ENCODE results near the gene TCF23.

Gene TCF23

DNA sequence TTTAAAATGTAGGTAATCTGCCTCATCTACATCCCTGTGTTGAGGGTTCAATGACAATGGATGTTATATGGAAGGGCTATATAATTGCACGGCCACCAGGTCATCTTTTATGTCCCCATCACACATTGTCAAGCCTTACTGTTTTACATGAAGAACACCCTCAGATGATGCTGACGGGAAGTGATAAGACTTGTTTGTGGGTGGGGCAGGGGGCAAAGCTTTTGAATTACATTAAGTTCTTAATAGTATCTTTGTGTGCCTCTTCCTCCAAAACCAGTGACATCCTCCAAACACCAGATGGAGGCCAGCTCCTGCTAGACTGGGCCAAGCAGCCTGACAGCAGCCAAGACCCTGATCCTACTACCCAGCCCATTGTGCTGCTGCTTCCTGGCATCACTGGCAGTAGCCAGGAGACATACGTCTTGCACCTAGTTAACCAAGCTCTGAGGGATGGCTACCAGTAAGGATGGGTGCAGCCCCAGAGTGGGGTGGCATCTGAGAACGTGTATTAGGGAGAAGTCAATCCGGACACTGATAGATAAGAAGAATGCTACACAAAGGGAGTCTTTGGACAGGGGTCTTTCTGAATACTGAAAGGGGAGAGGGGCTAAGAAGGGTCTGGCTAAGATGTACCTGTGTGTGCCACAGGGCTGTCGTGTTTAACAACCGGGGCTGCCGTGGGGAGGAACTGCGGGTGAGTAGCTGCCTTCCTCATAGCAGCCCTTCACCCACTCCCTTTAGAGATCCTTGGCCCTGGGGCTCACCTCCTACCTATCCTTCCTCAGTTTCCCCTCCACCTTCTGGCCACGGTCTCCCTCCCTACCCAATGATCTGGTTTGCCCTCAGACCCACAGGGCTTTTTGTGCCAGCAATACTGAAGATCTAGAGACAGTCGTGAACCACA, 19.9 kb upstream of the TCF23 start:
- no peak for DNase-seq

DNA sequence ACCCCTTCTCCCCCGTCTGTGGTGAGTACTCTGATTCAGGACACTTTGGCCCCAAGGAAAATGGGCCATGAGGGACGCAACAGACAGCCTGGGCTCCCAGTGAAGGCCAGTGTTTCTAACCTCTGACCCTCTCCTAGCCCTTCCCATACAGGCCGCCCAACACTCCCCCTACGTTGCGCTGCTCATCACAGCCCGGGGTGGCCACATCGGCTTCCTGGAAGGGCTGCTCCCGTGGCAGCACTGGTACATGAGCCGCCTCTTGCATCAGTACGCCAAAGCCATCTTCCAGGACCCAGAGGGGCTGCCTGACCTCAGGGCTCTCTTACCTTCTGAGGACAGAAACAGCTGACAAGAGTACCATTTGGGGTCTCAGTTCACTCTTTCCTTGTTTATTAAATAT, 18.4 kb upstream of the TCF23 start:
- DNase-seq, result no peak

DNA sequence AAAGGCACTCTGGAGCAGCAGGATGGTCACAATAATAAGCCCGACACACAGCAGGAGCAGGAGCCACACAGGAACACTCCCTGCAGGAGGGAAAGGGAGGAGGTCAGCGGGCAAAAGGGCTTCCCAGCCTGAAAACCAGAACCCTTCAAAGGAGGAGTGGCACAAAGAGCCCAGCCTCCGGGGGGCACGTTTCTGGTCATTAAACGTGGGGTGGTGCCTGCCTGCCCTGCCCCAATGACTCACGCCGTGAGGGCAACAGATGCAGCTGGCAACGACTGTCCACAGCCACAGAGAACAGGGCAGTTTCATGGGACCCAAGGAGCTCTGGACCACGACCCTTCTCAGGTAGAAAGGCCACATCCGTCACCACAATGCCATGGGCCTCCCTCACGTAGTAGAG, 17.4 kb upstream of the TCF23 start:
- no peak for DNase-seq

DNA sequence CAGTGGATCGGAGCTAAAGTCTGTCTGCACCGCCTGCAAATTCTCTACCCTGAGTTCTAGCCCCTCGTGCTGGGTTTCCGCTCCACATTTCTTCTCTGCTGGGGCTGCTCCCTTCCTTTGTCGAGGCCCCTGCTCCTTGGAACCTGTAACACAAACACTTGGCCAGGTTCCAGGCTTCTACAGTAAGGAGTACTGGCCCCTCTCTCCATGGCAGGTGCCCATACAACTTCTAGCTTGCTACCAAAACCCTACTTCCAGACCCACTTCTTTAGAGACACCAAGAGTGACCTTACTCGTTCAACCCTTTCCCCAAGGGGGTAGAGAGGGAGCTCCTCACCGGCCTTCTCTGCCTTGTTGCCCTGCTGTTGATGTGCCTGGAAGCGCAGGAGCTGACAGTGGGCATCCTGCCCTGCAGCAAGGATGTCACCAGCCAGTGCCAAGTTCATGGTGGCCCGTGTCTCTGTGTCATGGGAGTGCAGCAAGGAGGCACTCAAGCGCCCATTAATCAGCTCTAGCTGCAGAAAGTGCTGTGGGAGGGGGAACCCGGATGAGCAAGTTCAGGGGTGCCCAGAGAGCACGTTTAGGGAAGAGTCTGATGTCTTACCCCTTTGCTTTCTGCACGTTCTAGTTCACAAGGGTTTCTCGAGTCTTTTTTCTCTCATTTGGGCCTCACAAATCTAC, 15.5 kb upstream of the TCF23 start:
- DNase-seq, result no peak

DNA sequence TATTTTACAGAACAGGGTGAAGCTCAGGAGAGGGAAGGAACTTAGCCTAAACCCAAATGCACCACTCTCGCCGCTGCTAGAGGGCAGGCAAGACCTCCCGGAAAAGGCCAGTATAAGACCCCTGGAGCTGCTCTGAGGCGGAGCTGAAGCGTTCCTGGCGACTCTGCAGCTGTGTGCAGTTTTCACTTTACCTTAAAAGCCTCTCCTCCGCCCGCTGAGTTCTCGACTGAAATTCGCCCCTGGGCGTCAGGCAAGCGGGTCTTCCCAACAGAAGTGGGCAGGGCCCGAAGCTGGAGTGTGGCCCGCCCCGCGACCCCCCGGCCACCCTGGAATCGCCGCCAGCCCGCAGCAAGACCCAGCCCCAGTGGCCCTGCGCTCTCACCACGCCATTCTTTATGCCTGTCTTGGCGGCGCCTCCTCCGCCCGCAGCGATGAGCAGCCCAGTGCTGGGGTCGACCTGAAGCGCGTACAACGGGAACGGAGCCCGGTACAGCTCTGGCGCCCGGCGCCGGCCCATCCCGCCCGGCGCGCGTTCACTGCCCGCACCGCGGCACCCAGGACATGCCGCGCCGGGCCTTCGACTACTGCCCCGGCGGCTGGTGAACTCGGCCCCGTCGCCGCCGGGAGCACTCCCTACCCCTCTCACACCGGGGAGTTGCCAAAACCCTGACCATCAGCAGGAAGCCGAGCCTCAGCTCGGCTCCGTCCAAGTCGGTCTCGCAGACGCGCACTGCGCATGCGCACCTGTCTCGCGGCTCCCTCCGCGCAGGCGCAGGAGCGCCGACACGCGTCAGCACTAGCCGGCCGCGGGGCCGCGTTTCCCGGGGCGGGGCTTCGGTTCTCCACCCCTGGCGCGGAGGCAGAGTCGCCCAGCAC, 14.7 kb upstream of the TCF23 start, which contains the start of gene PREB:
Gene PREB, minus strand, starts transcription at position 732 of the 876 bp plus-strand sequence. Its CDS starts 215 bp downstream, at position 517.
- DNase-seq, result peak; percentile 95

DNA sequence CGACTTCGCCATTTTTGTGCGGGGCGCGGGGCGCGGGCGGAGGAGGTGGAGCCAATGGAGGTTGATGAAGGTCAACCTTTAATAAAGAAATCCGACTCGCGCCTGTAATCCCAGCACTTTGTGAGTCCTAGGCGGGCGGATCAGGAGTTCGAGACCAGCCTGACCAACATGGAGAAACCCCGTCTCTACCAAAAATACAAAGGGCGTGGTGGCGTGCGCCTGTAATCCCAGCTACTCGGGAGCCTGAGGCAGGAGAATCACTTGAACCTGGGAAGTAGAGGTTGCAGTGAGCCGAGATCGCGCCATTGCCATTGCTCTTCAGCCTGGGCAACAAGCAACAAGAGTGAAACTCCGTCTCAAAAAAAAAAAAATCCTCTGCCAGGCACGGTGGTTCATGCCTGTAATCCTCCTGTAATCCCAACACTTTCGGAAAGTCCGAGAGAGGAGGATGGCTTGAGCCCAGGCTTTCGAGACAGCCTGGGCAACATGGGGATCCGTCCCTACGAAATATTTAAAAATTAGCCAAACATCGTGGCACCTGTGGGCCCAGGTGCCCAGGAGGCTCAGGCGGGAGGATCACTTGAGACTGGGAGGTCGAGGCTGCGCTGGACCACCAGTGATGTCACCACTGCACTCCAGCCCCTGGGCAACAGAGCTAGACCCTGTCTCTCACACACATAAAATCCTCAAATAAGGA, 13.9 kb upstream of the TCF23 start:
- no peak for DNase-seq

DNA sequence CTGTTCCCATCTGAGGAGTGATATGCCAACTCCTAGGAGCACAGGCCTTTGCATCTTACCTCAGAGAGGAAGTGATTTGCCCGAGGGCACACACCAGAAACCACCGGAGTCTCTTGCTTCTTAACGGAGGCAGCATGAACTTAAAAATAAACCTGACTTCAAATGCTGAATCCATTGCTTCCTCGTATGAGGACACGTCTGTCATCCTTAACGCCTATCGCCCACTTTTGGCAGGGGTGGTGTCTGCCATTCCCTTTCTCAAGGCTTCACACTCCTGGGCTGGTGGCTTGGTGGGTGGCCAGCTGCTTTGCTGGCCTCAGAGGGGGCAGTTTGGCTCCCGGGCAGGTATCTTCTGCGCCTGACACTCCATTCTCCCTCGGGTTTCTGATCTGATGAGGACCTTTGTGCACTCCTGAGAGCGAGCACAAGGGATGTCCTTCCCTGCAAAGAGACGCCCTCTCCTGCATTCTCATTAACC, 13.3 kb upstream of the TCF23 start:
- DNase-seq, result no peak

DNA sequence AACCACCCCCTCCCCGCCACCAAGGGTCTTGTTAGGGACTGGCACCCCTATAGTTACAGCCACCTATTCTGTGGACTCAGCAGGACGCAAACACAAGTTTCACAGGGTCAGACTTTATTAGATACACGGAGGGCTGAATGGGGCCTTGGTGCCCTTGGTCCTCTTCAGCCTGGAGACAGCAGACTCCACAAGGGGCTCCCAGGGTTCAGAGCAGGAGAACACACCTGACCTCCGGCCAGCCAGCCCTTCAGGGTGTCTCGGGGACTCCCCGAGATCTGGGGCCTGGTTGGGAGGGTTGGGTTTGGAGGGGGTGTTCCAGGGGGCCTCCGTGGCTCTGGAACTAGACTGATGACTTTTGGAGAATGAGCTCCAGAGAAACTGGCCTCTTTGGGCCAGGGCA, 12.1 kb upstream of the TCF23 start:
- no peak for DNase-seq

DNA sequence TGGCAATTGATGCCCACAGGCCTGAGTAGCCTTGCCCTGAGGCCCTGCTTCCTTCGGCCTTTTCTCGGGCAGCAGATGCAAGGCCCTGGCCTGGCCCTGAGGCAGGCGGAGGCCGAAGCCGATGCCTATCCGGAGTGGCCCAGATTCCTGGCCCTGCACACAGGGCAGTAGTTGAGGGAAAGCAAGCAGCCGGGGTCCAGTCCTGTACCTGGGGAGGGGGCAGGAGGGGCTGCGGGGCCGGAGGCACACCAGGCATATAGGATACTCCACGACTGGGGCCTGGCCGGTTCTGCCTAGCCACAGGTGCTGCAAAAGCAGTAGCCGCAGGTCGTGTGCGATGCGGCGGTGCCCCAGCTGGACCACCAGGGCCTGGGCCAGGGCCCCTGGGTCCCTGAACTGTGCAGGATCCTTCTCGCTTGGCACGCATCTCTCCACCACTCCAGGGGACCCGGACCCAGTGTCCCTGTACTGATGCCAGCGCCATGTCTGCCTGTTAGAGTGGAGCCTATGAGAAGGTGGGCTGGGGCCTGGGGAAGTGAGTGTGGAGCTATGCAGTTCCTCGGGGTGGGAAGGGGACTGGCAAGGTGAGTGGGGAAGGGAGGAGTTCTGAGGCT, 11.4 kb upstream of the TCF23 start:
- no peak for DNase-seq

DNA sequence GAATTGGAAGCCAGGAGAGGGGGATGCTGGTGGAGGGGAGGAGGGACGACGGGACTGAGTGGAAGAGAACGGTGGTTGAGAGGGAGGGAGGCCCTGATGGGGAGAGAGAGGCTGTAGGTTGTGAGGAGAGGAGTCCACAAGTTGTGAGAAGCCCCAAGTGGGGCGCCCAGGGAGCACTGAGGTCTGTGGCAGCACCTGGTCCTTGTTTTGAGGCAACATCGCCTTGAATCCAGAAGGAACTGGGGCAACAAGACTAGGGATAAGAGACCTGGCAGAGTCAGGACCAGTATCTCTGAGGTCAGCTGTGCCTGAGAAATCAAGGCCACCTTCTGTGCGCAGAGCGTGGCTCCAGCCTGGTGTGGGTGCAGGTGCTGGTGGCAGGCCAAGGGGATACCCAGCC, 10.7 kb upstream of the TCF23 start:
- no peak for DNase-seq

DNA sequence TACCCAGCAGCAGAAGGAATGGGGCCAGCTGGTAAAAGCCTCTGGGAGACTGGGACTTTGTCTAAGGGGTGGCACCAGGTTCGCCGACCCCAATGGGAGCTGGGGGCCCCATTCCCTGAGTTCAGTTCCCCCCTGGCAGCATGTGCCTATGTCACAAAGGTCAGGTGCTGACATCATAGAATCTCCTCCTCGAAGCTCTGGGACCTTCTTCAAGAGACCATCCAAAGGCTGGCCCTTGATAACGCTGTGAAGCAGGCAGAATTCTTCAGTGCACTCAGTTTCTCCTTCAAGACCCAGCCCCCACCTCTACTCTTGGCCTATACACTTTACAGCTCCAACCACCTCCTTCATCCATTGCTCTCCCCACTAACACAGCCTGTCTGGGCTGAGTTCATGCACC, 9.5 kb upstream of the TCF23 start, which contains the start of gene PRR30:
Gene PRR30, minus strand, starts transcription at position 101 of the 400 bp plus-strand sequence. CDS start 1,081 bp downstream, outside the sequence.
- DNase-seq, result no peak

DNA sequence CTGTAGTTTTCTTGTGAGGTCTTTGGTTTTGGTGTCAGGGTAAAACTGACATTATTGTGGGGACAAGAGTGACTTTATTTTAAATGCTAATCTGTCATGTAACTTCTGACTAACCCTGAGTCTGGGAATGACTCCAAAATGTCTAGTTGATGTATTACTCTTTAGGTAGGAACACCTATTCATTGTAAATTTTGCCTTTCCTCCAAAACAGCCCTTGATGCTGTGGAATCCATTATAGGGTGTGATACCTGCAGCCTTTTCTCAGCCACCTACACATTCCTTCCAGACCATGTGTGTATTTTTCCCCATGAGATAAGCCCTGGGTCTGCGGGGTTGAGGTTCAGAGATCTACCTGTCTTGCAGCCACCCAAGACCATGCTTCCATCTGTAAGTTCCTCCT, 5.5 kb upstream of the TCF23 start:
- DNase-seq, result no peak

DNA sequence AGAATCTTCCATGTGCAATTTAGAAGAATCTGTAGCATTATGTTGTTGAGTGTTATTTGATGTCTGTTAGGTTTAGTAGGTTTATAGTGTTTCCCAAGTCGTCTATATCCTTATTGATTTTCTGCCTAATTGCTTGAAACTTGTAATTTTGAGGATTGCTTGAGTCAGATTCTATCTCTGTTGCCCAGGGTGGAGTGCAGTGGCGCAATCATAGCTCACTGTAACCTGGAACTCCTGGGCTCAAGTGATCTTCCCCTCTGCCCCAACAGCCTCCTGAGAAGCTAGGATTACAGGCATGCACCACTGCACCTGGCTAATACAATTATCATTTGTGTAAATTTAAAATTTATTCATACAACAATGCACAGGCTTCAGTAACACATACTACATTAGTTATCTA, 3.1 kb upstream of the TCF23 start:
- DNase-seq, result no peak

DNA sequence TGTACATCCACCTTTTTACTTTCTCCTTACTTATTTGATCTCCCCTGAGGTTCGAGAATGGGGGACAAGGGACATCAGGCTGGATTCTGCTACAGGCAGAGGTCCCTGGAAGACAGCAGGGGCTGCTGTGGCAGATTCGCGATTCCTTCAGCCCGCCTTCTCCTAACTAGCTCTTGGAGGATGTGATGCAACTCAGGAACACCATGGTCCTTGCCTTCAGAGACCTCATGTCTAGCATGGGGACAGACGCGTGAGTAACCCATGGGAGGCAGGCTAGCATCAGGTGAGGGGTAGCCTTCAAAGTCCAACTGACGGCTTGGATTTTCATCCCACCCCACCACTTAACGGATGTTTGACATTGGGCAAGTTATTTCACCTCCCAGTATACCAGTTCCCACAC, 869 bp upstream of the TCF23 start:
- DNase-seq, result no peak

DNA sequence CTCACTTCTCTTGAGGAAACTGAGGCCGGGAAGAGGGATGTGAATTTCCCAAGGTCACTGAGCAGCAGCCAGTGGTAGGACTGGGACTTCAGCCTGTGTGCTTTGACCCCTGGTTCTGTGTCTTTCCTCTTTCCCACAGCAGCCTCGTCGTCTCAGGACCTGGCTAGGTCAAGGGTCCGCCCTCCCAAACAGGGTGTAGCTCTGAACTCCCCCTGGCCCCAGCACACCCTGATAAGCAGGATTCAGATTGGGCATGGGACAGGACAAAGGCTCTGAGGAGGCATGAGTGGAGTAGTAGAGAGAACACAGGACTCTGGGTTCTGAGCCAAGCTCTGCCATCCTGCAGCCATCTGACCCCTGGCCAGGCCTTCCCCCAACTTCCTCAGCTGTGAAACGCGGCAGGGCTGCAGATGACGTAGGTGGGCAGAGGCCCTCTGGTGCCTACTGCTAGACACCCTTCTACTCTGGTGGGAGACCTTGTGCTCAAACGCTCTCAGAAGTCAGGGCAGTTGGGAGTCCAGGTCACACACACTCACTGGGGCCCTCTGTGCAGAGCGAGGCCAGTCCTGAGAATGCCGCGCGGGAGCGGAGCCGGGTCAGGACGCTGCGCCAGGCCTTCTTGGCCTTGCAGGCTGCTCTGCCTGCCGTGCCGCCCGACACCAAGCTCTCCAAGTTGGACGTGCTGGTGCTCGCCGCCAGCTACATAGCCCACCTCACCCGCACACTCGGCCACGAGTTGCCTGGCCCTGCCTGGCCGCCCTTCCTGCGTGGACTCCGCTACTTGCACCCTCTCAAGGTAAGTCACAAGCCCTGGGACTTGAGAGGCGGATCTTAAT, 984 bp downstream of the TCF23 start:
- DNase-seq, result no peak

DNA sequence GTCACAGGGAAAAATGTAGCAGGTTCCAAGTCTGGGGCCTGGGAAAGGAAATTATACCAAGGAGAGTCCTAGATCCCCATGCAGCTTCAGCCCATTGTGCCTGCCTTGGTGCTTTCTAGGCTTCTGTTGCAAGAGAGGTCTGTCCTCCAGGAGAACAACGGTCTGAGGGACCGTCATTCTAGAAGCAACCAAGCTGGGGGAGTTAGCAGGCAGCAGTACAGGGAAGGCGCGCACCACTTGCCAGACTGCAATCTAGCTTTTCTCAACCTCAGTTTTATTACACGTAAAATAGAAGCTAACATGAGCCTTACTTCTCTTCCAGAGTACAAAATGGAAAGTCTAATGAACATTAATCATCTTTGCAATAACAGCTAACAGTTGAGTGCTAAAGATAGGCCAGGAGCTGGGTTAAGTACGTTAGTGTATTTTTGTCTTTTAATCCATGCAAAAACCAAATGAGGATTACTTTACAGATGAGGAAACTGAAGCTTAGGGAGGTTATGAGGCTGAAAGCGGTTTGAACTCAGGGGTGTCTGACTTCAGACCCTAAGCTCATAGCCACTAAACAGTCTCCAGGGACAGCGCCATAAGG, 1.9 kb downstream of the TCF23 start:
- DNase-seq, result no peak

DNA sequence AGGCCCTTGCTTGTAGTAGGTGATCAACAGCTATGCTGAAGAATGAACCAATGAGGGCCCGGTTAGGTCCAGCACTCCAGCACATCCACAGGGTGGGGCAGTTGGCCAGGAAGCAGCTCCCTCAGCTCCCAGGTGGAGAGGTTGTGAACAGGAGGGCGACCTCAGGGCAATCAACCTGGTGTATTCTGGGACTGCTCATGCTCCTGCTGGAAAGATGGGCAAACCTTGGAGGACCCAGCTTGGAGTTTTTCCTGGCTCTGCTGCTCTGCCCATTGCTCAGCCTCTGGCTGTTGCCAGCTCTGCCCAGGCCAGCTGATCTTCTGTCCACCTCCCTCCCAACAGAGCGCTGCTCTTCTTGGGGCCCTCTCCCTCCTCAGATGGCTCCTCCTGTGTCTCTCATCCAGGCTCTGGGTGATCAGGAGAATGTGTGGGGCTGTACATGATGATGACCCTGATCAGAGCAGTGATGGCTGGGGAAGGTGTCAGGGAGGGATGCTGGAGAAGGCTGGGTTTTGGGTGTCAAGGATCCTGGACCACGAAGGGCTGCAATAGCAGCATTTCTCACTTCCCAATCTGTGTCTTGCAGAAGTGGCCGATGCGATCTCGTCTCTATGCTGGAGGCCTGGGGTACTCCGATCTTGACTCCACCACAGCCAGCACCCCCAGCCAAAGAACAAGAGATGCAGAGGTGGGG, 3.4 kb downstream of the TCF23 start:
- no peak for DNase-seq

DNA sequence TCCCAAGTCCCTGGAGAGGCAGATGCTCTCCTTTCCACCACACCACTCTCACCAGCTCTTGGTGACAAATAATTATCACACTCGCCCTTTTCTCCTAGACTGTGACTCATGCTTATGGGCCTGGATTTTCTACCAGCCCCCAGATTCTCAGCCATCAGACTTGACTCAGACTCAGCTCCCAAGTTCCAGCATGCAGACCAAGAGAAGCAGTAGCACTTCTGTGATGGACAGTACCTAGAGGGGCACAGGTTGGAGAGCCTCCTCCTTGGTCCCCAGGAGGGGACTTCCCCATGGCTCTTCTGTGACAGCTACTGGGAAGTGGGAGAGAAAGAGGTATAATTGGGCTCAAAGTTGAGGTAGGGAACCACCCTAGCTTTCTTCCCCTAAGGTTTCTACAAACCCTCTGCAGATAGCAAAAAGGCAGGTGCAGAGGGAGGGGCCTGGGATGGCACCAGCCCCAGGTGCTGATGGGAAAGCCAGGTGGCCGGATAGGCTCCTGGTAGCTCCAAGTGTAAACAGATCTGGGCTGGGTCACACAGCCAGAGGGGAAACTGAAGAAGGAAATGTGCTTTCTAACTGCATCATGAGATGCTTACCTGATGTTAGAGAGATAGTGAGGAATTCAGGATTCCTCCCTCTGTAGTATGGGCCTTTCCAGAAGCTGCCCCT, 4.1 kb downstream of the TCF23 start:
- no peak for DNase-seq

DNA sequence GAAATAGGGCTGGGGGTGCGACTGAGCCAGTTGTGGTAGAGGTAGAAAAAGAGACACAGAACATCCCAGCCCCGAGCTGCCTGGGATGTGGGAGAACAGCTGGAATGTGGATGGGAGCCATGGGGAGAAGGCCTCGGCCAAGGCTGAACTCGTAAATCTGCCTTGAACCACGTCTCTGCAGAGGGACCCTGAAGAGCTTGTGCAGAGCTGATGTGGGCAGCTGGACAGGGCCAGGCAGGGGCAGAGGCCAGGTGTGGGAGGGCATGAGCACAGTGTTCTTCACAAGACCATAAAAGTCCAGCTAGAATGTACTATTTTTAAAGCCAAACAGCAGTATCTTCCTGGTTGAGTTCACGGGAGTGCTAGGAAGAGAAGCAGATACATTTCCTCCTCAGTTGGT, 5.7 kb downstream of the TCF23 start:
- no peak for DNase-seq
